Activated CD4-positive, alpha-beta T cell treated with anti-CD3 and anti-CD28 coated beads for 1 hour (primary cell): ENCODE measurements around the gene MAGEB3.

ENCODE experiments used
- DNase-seq: peaks from one replicate; pipeline ENCODE4 v3.0.0-alpha.2; 2020

Gene MAGEB3

GRCh38 chrX:30280428-30280827 lies 50.0 kb downstream of the MAGEB3 start:
- no peak for DNase-seq

GRCh38 chrX:30282527-30282926 lies 52.1 kb downstream of the MAGEB3 start:
- DNase-seq, result no peak

DNA sequence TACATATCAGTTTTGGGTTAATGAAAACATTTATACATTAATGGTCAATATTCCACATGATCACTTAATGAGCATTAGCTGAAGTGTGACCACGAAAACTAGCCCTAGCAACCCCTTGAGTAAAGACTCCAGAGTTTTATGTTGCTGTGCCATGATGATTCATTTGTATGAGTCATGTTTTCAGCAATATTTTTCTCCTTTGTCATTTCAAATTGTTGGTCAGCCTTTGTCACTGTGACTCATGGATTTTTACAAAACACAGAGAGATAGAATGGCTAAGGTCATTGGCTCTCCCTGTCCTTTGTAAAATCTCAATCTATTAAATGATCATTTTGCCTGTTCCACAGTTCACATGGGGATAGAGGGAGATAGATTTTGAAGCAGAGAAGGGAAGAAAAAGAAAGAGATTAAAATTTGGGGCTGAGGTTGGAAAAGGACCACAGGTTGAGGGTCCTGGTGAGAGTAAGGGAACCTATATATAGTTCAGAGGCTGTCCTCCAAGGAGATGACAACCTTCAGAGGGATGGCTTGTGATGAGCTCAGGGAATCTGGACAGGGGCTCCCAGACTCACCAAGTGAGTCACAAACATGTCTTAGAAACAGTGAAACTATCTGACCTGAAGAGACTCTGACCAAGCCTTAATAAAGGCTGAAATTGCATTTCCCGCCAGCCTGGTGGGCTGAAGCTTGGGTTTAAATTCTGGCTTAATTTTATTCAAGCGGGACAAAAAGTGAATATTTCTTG lies 53.2 kb downstream of the MAGEB3 start:
- no peak for DNase-seq
